Suprapubic skin (tissue), 4 donors: Measurements from ENCODE around the gene ASIC3. TPM values are rescaled to one million over a fixed set of nuclear protein-coding genes. Genes with fewer than 3 reads are reported as not detected.
A peak's percentile ranks its signal among the peaks of the same experiment; 100 is the strongest.

ENCODE experiments used
- DNase-seq, 2 donors: peaks; one replicate each; pipeline ENCODE4 v3.0.0-alpha.2; 2019; ENCODE audit warnings: low spot score in 2 of 2
- H3K27ac ChIP-seq: fragments of 200-600 bp; sonication (generic); one replicate; pipeline ENCODE4 v1.5.1; 2019
- H3K27me3 ChIP-seq: fragments of 200-600 bp; sonication (generic); one replicate; pipeline ENCODE4 v1.5.1; 2019
- H3K36me3 ChIP-seq: fragments of 200-600 bp; sonication (generic); one replicate; pipeline ENCODE4 v1.5.1; 2019
- H3K4me1 ChIP-seq: fragments of 200-600 bp; sonication (generic); one replicate; pipeline ENCODE4 v1.5.1; 2019
- H3K4me3 ChIP-seq: fragments of 200-600 bp; sonication (generic); one replicate; pipeline ENCODE4 v1.5.1; 2019; ENCODE audit warnings: mild to moderate bottlenecking
- H3K9me3 ChIP-seq: fragments of 200-600 bp; sonication (generic); one replicate; pipeline ENCODE4 v1.5.1; 2019
- CTCF ChIP-seq, 2 donors: fragments of 200-600 bp in 1 of 2; fragments of 450-650 bp in 1 of 2; sonication (generic) in 1 of 2; IDR thresholded peaks; one replicate each; pipeline ENCODE4 v1.5.1; 2016 to 2019; ENCODE audit warnings: antibody characterized with exemption in 2 of 2, mild to moderate bottlenecking in 1 of 2, moderate library complexity in 1 of 2
- EP300 ChIP-seq: sonication (generic); formaldehyde crosslinking; IDR thresholded peaks from one replicate; pipeline ENCODE4 v1.6.1; 2017; ENCODE audit warnings: antibody characterized with exemption
- POLR2A ChIP-seq, 2 donors: fragments of 450-650 bp; IDR thresholded peaks; one replicate each; pipeline ENCODE4 v1.6.1; 2017; ENCODE audit warnings: antibody characterized with exemption in 2 of 2, mild to moderate bottlenecking in 2 of 2, moderate library complexity in 2 of 2
- POLR2AphosphoS5 ChIP-seq, 3 donors: sonication (generic); formaldehyde crosslinking; IDR thresholded peaks; one replicate each; pipeline ENCODE4 v1.6.1; 2017; ENCODE audit warnings: antibody characterized with exemption in 3 of 3
- WGBS: methylation state at CpG from one replicate; pipeline ENCODE4 v1.1.5; 2018; 5-methylcytosine and 5-hydroxymethylcytosine counted together
- total RNA-seq, 4 donors: library from RNA; depleted of rRNA; stranded (reverse); fragments of >200 nt; gene quantifications; one replicate each; pipeline ENCODE4 v1.1.0, GENCODE V29; 2016

ASIC3 gene
- total RNA-seq, 4 donors from 2014 or later = 2.6 to 8.7 (median 4.1) TPM

- Histone ChIP-seq H3K9me3 (no peaks in the 10 kb centered on the region), H3K36me3 (no peaks in the 10 kb centered on the region), H3K27me3 (no peaks in the 10 kb centered on the region), H3K4me1 (peaks cover 73% of the 10 kb centered on the region), H3K27ac (peak within 1 kb of the TSS; percentile 91), H3K4me3 (peak within 1 kb of the TSS; percentile 75)
- TF ChIP-seq POLR2AphosphoS5 (IDR thresholded peaks at IDR 0.05) (no peak), CTCF (IDR thresholded peaks at IDR 0.05) (no peak), EP300 (no peak)
- peak; percentile 90 to 93 for DNase-seq
- WGBS = 2% methylated on average over 22 of the region's 69 CpGs
Observed at GRCh38 chr7:151083071-151083823, 34.9 kb downstream of the ASIC3 start, which contains the start of gene TMUB1. TMUB1 (minus strand) TSS chr7:151083493; CDS start chr7:151082563, 930 bp downstream.

- H3K27ac ChIP-seq = no peak overlapping the region
Observed at GRCh38 chr7:151083824-151084160, 35.5 kb downstream of the ASIC3 start.

GRCh38 chr7:151085329-151085690 lies 37.0 kb downstream of the ASIC3 start:
- H3K27me3 ChIP-seq = no peaks in the 10 kb centered on the region
- WGBS = 34% methylated on average over 5 of the region's 5 CpGs
- H3K36me3 ChIP-seq = no peaks in the 10 kb centered on the region
- H3K4me1 ChIP-seq = peaks cover 74% of the 10 kb centered on the region
- DNase-seq = peak in 1 of 2 donors; percentile 65
- H3K27ac ChIP-seq = peak overlapping the region; percentile 72
- TF ChIP-seq POLR2AphosphoS5 (IDR thresholded peaks at IDR 0.05) (no peak), POLR2A (IDR thresholded peaks at IDR 0.05) (no peak), CTCF (IDR thresholded peaks at IDR 0.05) (no peak), EP300 (no peak)
- H3K4me3 ChIP-seq = peak overlapping the region; percentile 62
- no peaks in the 10 kb centered on the region for H3K9me3 ChIP-seq

More at GRCh38 chr7:151083824-151084160, 35.5 kb downstream of the ASIC3 start:
- DNase-seq = no peak
- WGBS = 38% methylated on average over 3 of the region's 3 CpGs
- peaks cover 73% of the 10 kb centered on the region for H3K4me1 ChIP-seq
- no peaks in the 10 kb centered on the region for H3K27me3 ChIP-seq
- TF ChIP-seq EP300 (no peak), POLR2A (IDR thresholded peaks at IDR 0.05) (no peak), POLR2AphosphoS5 (IDR thresholded peaks at IDR 0.05) (no peak), CTCF (IDR thresholded peaks at IDR 0.05) (no peak)
- peak overlapping the region; percentile 75 for H3K4me3 ChIP-seq
- H3K9me3 ChIP-seq = no peaks in the 10 kb centered on the region
- H3K36me3 ChIP-seq = no peaks in the 10 kb centered on the region

- Histone ChIP-seq H3K27ac (peak within 1 kb of the TSS; percentile 88), H3K36me3 (no peaks in the 10 kb centered on the region), H3K27me3 (no peaks in the 10 kb centered on the region), H3K4me1 (peaks cover 78% of the 10 kb centered on the region), H3K4me3 (peak within 1 kb of the TSS; percentile 62), H3K9me3 (no peaks in the 10 kb centered on the region)
- no peak for TF ChIP-seq POLR2AphosphoS5 (IDR thresholded peaks at IDR 0.05)
- peak in 1 of 2 donors; percentile 20 for TF ChIP-seq POLR2A (IDR thresholded peaks at IDR 0.05)
- DNase-seq = peak; percentile 93 to 94
- WGBS = 2% methylated on average over 8 of the region's 84 CpGs
Observed at GRCh38 chr7:151085691-151086620, 37.6 kb downstream of the ASIC3 start, which contains the start of gene AGAP3. AGAP3 (plus strand) TSS chr7:151086475; CDS start chr7:151086742, 267 bp downstream.

- Histone ChIP-seq H3K4me1 (peaks cover 78% of the 10 kb centered on the region), H3K9me3 (no peaks in the 10 kb centered on the region), H3K27me3 (no peaks in the 10 kb centered on the region), H3K27ac (peak overlapping the region; percentile 88), H3K36me3 (no peaks in the 10 kb centered on the region), H3K4me3 (peak overlapping the region; percentile 62)
- DNase-seq = no peak
- TF ChIP-seq POLR2A (IDR thresholded peaks at IDR 0.05) (no peak), EP300 (no peak), POLR2AphosphoS5 (IDR thresholded peaks at IDR 0.05) (no peak), CTCF (IDR thresholded peaks at IDR 0.05) (no peak)
- under 1% methylated on average over 27 of the region's 56 CpGs for WGBS
Observed at GRCh38 chr7:151086802-151087244, 38.5 kb downstream of the ASIC3 start.
